Fibroblast of skin of back (primary cell): Measurements from ENCODE around the gene LRRC8A. TPM values are rescaled to one million over a fixed set of nuclear protein-coding genes. Genes with fewer than 3 reads are reported as not detected.
"Not testable (repeated sequence)": the region's sequence is repeated elsewhere in the genome, so short reads cannot be mapped to it uniquely, and the experiment has no call there.

Source experiments
- DNase-seq: peaks from one replicate; pipeline ENCODE4 v3.0.0-alpha.2; 2013
- polyA plus RNA-seq, 2 experiments: library from polyadenylated mRNA; unstranded; fragments of 120-200 nt; gene quantifications; one replicate each; pipeline ENCODE4 v1.2.1, GENCODE V29; 2013; ENCODE audit not compliant: insufficient read length in 2 of 2

LRRC8A gene
- polyA plus RNA-seq (2013, experiment 1 of 2; ENCODE audit: insufficient read length), result 79.3 TPM
- 75.3 TPM for polyA plus RNA-seq (2013, experiment 2 of 2; ENCODE audit: insufficient read length)

DNA sequence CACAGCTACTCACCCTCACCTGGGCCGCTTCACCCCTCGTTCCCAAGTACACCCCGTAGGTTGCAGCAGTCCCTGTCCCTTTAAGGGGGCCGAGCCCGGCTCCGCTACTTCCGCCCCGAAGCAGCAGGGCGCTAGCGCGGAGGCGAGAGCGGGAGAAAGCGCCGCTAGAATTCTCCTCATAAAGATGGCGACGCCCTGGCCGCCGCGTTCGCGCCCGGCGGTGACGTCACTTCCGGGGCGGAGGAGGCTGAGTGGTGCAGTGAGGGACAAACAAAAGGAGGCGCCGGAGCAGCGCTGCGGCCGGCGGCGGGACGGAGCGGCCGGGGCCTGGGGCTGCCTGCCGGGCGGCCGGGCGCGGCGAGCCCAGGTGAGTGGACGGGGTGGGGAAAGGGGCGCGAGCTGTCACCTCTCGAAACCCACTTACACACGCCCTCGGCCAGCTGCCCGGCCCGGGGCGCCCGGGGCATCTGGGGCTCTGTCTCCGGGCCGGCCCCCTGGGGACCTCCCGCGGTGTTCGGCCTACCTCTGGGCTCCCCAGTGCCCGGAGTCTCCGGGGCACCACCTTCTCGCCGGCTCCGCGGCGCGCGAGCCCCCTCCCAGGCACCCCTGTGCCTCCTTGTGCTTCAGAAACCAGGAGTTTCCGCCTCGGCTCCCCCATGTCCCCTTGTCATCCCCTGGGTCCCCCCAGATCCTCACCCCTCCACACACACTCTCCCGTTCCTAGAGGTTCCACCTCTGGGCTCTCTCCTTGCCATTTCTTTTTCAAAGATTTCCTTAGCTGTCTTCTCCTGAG lies at the start of gene LRRC8A, which contains the start of gene KYAT1:
Gene LRRC8A (plus strand): TSS at position 250 of the 793 bp plus-strand sequence. CDS start 25,032 bp downstream, outside the sequence.
Gene KYAT1 (minus strand): TSS at position 67 of the 793 bp plus-strand sequence. CDS start 36,545 bp downstream, outside the sequence.
- peak; percentile 96 for DNase-seq

DNA sequence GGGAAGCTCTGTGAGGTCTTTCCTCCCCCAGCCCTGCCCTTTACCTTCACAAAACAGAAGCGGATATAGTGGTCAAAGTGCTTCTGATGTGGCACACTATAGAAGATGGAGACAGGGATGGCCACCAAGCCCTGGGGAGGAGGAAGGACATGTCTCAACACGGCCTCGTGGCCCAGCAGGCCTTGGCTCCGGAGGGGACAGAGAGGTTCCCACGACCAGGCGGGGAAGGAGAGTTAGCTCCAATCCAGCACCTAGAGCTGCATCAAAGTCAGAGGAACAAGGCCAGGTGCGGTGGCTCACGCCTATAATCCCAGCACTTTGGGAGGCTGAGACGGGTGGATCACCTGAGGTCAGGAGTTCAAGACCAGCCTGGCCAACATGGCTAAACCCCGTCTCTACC lies 48.2 kb upstream of the LRRC8A start:
- DNase-seq, result no peak

DNA sequence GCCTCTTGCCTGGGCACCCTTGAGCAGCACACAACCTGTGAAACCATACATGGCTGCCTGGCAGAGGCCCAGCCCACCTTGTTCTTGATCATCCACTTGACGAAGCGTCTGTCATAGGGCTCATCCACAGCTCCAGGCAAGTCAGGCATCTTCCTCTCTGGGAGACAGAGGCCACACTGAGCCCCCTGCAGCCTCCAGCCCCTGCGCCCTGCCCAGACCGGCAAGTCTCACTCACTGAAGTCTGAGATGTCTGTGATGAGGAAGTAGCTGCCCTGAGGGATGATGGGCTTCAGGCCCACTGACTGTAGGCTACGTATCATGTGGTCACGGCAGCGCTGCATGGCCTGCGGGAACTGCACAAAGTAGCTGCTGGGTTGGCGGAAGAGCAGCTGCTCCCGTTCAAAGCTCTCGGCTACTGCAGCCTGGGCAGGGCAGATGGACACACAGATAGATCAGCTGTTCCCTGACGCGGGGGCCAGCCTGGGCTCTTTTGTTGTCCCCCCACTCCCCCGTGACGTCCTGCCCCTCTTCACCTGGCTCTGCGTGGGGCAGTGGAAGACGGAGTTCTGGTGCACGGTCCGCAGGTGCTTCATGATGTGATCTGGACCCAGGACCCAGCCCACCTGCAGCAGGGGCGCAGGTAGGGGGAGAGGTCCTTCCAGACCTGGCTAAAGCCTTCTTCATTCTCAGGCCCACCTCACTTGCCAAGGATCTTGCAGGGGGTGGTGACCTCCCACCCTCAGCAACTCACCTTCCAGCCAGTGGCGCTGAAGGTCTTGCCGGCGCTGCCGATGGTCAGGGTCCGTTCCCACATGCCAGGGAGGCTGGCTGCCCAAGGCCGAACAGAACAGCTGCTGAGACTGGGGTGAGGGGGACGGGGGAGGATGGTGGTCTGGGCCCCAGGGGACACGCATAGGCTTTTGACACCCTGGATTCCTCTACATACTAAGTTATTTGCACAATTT lies 46.4 kb upstream of the LRRC8A start:
- no peak for DNase-seq

DNA sequence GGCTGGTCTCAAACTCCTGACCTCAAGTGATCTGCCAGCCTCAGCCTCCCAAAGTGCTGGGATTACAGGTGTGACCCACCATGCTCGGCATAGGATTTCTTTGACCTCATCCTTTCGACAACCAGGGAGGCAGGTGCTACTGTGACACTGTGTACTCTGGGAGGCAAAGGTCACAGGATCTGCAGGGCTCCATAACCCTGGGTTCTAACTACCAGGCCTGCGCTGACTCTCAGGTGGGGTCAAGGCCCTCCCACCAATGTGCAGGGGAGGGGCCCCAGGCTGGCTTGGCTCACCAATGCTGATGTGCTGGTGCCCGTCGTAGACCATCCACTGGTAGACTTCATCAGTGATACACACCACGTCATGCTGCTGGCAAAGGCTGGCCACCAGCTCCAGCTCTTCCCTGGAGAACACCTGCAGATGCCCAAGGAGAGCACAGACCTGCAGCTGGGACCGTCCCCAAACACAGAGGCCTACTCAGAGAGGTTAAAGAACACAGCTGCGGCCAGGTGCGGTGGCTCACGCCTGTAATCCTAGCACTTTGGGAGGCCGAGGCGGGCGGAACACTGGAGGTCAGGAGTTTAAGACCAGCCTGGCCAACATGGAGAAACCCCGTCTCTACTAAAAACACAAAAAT lies 45.3 kb upstream of the LRRC8A start:
- no peak for DNase-seq

DNA sequence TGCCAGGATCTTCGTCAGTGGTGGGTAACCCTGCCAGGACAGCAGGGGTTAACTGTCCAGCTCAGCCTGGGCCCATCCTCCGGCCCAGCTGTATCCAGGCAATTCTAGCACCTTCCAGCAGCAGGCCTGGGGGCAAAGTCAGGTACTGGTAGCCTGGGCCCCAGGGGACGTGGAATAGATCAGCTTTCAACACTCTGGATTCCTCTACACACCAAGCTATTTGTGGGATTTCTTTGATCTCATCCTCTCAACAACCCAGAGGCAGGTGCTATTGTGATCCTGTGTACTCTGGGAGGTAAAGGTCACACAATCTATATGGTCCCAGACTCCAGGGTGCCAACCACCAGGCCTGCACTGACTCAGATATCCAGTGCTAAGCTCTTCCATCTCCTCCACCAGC lies 43.6 kb upstream of the LRRC8A start:
- no peak for DNase-seq

DNA sequence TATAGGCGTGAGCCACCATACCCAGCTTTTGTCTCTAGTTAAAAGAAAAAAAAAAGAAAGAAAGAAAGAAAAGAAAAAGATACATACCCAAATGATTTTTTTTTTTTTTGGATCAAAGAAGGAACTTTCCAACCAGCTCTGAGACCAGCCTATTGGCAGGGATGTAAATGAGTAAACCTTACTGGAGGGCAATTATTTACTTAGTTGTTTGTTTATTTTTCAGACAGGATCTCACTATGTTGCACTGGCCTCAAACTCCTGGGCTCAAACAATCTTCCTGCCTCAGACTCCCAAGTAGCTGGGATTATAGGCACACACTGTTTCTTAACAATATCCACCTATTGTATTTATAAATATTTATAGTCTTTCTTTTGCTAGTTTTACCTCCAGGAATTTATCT lies 41.4 kb upstream of the LRRC8A start:
- DNase-seq, result no peak

DNA sequence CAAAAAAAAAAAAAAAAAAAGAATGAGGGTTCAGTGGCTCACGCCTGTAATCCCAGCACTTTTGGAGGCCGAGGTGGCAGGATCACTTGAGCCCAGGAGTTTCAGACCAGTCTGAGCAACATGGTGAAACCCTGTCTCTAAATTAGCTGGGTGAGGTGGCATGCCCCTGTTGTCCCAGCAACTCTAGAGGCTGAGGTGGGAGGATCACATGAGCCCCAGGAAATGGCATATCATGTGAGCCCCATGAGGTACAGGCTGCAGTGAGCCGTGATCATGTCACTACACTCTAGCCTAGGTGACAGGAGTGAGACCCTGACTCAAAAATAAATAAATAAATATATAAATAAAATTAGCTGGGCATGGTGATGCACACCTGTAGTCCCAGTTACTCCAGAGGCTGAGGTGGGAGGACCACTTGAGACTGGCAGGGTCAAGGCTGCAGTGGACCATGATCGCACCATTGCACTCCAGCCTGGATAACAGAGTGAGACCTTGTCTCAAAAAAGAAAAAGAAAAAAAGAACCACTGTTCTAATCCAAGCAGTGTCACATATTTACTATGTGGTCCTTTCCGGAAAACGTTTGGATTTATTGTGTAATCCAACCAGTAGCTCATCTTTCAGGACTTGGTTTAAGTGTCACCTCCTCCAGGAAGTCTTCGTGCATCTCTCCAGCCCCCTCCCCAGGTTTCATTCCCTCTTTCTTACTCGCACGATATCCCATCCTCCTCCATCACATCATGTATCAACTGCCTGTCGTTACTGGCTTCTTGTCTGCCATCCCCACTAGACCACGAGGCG lies 40.0 kb upstream of the LRRC8A start:
- no peak for DNase-seq

DNA sequence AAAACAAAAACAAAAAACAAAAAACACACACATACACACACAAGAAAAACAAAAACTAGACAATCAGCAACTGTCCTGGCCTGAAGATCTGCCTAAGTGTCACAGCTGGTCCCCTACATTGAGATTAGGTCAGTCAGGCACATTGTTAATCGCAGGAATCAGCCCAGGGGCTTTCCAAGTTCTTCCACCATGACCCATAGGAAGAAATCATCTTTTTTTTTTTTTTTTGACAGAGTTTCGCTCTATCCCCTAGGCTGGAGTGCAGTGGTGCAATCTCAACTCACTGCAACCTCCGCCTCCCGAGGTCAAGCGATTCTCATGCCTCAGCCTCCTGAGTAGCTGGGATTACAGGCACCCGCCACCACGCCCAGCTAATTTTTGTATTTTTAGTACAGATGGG lies 38.8 kb upstream of the LRRC8A start:
- not testable (repeated sequence) for DNase-seq

DNA sequence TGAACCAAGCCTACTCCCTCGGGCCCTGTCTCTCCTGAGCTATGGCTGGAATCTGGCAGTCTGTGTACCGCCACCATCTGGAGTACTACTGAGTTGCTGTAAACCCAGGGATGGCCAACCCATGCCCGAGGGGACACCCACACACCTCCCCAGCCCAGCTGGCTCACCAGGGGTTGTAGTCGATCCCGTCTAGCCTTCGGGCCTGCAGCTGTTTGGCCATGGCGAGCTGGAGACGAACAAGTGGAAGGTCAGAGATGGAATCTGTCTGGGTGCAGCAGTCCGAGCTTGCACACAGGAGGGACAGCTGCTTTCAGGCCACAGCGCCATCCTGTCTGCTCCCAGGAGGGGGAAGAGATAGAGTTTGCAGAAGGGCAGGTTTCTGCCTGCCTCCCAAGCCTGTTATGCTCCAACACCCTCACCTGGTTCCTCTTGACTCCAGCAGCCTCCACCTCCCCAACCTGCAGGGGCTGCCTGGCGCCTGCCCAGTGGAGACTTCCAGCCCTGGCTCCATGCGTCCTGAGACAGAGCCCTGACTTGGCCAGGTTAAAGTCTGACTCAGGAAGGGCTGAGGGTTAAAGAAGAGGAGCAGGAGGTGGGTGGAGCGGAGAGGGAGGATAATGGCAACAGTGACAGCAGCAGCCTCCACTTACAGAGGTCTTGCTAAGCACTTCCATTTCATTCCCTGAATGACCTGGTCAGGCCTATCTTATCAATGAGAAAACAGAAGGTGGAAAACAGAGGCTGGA lies 36.6 kb upstream of the LRRC8A start:
- no peak for DNase-seq

DNA sequence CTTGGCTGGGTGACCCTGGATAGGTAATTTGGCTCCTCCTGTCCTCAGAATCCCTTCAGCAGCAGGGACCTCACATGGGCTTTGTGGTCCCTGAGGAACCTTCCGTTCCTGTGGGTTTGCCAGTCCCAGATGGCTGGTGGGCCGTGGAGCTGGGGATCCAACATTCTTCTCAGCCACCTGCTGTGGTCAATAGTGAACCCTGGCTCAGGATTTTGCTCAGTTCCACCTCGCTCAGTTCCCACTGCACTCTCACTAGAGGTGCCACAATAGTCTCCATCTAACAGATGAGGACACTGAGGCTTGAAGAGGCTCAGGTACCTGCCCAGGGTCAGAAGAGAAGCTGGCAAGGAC lies 35.3 kb upstream of the LRRC8A start:
- no peak for DNase-seq

DNA sequence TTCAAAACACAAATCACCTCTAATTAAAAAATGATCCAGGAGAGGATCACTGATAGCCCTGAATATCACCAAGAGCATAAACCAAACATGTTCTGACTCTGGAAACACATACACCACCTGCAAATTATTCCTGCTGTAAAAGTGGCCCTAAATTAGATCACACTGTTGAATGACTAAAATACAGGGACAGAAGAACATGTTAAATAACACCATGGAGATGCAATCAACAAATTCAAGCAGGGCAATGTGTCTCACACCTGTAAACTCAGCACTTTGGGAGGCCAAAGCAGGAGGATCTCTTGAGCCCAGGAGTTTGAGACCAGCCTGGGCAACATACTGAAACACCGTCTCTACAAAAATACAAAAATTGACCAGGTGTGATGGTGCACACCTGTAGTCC lies 34.1 kb upstream of the LRRC8A start:
- DNase-seq, result no peak

DNA sequence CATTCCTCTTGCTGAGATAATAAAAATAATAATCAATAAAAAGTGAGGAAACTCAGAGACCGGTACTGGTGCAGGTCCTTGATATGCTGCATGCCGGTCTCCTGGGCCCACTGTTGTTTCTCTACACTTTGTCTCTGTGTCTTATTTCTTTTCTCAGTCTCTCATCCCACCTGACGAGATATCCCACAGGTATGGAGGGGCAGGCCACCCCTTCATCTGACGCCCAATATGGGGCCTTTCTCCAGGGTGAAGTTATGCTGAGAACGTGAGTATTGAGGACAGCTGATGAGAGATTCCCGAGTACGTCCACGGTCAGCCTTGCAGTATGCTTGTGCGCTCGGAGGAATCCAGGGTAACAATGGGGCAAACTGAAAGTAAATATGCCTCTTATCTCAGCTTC lies 30.9 kb upstream of the LRRC8A start:
- DNase-seq, result not testable (repeated sequence)

DNA sequence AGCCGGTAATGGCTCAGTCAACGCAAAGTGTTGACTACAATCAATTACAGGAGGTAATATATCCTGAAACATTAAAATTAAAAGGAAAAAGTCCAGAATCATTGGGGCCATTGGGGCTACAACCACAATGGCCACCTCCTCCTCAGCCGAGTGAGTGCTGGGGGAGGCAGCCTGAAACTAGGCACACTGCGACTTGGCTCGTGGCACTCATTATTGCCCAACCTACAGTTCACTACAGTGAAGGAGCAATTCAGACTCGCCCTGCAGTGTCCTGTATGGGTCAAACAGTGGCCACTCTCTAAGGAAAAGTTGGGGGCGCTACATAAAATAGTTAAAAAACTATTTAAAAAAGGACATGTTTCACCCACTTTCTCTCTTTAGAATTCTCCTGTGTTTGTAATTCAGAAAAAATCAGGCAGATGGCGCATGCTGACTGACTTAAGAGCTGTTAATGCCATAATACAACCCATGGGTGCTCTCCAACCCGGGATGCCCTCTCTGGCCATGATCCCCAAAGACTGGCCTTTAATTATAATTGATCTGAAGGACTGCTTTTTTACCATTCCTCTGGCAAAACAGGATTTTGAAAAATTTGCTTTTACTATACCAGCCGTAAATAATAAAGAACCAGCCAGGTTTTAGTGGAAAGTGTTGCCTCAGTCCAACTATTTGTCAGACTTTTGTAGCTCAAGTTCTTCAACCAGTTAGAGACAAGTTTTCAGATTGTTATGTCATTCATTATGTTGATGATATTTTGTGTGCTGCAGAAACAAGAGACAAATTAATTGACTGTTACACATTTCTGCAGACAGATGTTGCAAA lies 29.9 kb upstream of the LRRC8A start:
- peak; percentile 44 for DNase-seq

DNA sequence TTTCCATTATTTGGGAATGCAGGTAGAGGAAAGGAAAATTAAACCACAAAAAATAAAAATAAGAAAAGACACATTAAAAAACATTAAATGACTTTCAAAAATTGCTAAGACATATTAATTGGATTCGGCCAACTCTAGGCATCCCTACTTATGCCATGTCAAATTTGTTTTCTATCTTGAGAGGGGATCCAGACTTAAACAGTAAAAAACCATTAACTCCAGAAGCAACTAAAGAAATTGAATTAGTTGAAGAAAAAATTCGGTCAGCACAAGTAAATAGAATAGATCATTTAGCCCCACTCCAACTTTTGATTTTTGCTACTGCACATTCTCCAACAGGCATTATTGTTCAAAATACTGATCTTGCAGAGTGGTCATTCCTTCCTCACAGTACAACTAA lies 29.3 kb upstream of the LRRC8A start:
- DNase-seq, result not testable (repeated sequence)

DNA sequence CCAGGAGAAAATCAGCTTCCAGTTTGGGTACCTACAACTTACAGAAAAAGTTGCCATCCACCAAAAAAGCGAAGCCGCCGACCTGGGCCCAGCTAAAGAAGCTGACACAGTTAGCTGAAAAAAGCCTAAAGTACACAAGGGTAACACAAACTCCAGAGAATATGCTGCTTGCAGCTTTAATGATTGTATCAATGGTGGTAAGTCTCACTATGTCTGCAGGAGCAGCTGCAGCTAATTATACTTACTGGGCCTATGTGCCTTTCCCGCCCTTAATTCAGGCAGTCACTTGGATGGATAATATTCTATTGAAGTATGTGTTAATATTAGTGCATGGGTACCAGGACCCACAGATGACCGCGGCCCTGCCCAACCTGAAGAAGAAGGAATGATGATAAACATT lies 27.5 kb upstream of the LRRC8A start:
- not testable (repeated sequence) for DNase-seq

DNA sequence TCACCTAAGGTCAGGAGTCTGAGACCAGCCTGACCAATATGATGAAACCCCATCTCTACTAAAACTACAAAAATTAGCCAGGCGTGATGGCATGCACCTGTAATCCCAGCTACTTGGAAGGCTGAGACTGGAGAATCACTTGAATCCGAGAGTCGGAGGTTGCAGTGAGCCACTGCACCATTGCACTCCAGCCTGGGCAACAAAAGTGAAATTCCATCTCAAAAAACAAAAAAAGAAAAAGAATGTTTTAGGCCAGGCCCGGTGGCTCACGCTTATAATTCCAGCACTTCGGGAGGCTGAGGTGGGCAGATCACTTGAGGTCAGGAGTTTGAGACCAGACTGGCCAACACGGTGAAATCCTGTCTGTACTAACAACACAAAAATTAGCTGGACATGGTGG lies 23.5 kb upstream of the LRRC8A start:
- DNase-seq, result not testable (repeated sequence)

DNA sequence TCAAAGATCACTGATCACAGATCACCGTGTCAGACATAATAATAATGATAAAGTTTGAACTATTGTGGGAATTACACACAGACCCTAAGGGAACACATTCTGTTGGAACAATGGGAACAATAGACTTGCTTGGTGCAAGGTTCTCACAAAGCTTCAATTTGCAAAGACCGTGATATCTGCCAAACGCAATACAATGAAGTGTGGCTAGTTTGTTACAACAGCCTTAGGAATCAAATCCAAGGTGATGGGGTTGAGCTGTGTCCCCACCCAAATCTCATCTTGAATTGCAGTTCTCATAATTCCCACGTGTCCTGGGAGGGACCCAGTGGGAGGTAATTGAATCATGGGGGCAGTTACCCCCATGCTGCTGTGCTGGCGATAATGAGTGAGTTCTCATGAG lies 21.0 kb upstream of the LRRC8A start:
- no peak for DNase-seq

DNA sequence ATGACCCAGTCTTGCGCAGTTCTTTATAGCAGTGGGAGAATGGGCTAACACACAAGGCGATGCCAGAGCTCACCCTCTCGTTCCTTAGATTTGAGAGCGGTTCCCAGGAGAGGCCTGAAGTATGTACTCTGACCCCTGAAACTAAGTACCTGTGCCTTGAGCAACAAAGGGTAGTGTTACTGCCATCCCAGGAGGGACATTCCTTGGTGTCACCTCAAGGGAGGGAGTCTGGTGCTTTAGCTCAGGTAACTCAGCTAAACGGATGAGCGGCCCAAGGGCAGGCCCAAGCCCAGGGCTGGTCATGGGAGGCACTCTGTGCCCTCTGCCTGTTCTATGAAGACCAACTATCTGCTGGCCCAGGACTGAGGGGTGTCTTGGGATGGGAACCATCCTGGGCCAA lies 20.4 kb upstream of the LRRC8A start:
- no peak for DNase-seq

DNA sequence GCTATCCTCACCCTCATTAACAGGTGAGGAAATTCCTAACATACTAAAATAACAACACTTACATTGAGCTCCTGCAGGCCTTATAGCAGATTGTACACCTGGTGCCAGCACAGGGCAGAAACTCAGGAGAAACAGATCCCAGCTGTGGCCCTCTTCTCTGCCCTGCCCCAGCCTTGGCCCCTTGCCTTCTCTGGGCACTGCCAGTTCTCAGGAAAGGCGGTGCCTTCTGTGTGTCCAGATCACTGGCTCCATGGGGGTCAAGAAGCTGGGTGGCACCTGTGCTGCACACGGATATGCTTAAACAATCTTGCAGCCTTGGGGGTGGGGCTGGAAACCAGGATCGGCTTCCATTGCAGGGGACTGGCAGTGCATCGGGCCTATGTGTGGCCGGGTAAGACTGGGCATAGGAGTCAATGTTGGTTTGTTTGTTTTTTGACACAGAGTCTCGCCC lies 19.5 kb upstream of the LRRC8A start:
- DNase-seq, result no peak

DNA sequence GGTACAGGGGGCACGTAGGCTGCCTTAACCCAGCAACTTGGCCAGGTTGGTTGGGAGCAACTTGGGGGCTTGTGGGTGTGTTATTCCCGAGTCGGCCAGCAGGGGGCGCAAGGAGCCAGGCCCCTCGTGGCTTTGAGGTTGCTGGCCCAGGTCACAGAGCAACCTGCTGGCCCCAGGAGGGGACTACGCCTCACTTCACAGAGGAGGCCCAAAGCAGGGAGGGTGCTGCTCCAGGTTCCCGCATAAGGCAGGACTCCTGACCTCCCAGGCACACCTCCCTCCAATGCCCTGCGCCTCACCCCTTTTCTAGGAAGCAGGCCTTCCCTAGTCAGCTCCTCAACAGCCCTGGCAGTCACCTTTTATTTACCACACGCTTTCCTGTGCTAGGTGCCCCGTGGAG lies 18.3 kb upstream of the LRRC8A start:
- peak; percentile 56 for DNase-seq
